NCI-H2227 treated with DMSO at 0.1 percent for 48 hours (cell line): ENCODE data around the gene SLC25A30.
"Not testable (repeated sequence)": the region's sequence is repeated elsewhere in the genome, so short reads cannot be mapped to it uniquely, and the experiment has no call there.

Source experiments
- DNase-seq: peaks from one replicate; lab custom pipeline; 2025; lab: John Stamatoyannopoulos, UW

The SLC25A30 gene

GRCh38 chr13:45391926-45392325, 26.2 kb downstream of the SLC25A30 start:
- DNase-seq, result no peak

- DNase-seq, result not testable (repeated sequence)
These were observed 27.0 kb downstream of the SLC25A30 start for GRCh38 chr13:45391128-45391527.

- DNase-seq, result not testable (repeated sequence)
These were observed 27.8 kb downstream of the SLC25A30 start for GRCh38 chr13:45390348-45390747.

- DNase-seq, result no peak
These were observed 29.5 kb downstream of the SLC25A30 start for GRCh38 chr13:45388664-45389063.

GRCh38 chr13:45386892-45387575, 31.1 kb downstream of the SLC25A30 start:
- DNase-seq, result not testable (repeated sequence)

GRCh38 chr13:45385907-45386553, 32.1 kb downstream of the SLC25A30 start:
- no peak for DNase-seq

GRCh38 chr13:45385320-45385719, 32.9 kb downstream of the SLC25A30 start:
- no peak for DNase-seq

- DNase-seq, result no peak
These were observed 33.5 kb downstream of the SLC25A30 start for GRCh38 chr13:45384474-45385174.

GRCh38 chr13:45382739-45383138, 35.4 kb downstream of the SLC25A30 start:
- DNase-seq, result not testable (repeated sequence)

- no peak for DNase-seq
These were observed 37.0 kb downstream of the SLC25A30 start for GRCh38 chr13:45381196-45381595.

GRCh38 chr13:45380708-45381107, 37.5 kb downstream of the SLC25A30 start:
- DNase-seq, result not testable (repeated sequence)

- DNase-seq, result not testable (repeated sequence)
These were observed 38.7 kb downstream of the SLC25A30 start for GRCh38 chr13:45379516-45379915.

GRCh38 chr13:45378786-45379185, 39.4 kb downstream of the SLC25A30 start:
- DNase-seq, result not testable (repeated sequence)

GRCh38 chr13:45377314-45377713, 40.9 kb downstream of the SLC25A30 start:
- not testable (repeated sequence) for DNase-seq

- DNase-seq, result not testable (repeated sequence)
These were observed 41.5 kb downstream of the SLC25A30 start for GRCh38 chr13:45376651-45377050.

GRCh38 chr13:45374917-45375316, 43.3 kb downstream of the SLC25A30 start:
- no peak for DNase-seq

- DNase-seq, result no peak
These were observed 45.0 kb downstream of the SLC25A30 start for GRCh38 chr13:45373162-45373547.

GRCh38 chr13:45372189-45373161, 45.7 kb downstream of the SLC25A30 start:
- DNase-seq, result no peak

GRCh38 chr13:45370922-45371406, 47.2 kb downstream of the SLC25A30 start:
- no peak for DNase-seq

GRCh38 chr13:45369116-45369515, 49.1 kb downstream of the SLC25A30 start:
- no peak for DNase-seq

- no peak for DNase-seq
These were observed 49.6 kb downstream of the SLC25A30 start for GRCh38 chr13:45368571-45368970.

GRCh38 chr13:45368005-45368404, 50.2 kb downstream of the SLC25A30 start:
- no peak for DNase-seq
